ENCODE data around the gene LGMN. TPM values are rescaled to one million over a fixed set of nuclear protein-coding genes. Genes with fewer than 3 reads are reported as not detected.

LGMN gene
- total and polyA plus RNA-seq, 2 of the 8 experiments (the other 6 are each of a cell fraction or from before 2014, with no cell fraction given), result 57.4 to 83.4 TPM

DNA sequence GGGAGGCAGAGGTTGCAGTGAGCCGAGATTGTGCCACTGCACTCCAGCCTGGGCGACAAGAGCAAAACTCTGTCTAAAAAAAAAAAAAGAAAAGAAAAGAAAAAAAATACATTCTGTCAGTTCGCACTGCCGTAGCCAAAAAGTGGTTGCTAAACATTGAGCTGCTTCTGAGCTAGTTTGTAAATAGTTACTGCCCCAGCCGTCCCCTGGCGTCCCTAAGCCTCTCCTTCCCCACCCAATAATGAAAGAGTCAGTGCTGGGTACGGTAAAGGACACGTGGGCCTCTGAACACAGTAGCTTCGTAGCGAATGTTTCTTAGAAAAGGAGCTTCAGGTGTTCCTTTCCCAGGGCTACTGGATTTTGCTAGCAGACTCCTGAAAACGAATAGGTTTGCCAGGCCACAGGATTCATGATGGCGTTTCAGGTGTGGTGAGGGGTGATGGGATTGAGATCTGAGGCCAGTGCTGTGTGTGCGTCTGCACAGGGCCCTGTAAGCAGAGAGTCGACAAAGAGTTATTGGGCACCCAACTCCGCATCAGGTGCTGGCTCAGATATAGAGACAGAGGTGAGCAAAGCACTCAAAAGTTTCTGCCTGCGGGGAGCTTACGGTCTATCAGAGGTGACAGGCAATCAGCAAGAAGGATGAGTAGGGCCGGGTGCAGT, 94.1 kb downstream of the LGMN start:
- Histone ChIP-seq H3K4me2 (ENCODE audit: insufficient read depth in 1 of 2, low read depth in 2 of 2, low read length in 2 of 2) (no peak overlapping the region), H3K56ac (replicated peaks; ENCODE audit: insufficient read length, low read depth, low read length) (no peak overlapping the region), H4K91ac (replicated peaks; ENCODE audit: insufficient read length, low read length) (no peak overlapping the region), H2BK15ac (ENCODE audit: low read length) (no peak overlapping the region), H2BK5ac (ENCODE audit: low read depth, low read length) (no peak overlapping the region), H4K20me1 (replicated peaks in 1 of 2; ENCODE audit: control insufficient read depth in 1 of 2, insufficient read depth in 2 of 2, low read length in 2 of 2) (no peaks in the 10 kb centered on the region), H3K79me2 (ENCODE audit: control insufficient read depth in 1 of 2, insufficient read depth in 2 of 2, low read length in 2 of 2) (no peaks in the 10 kb centered on the region), H2AFZ (ENCODE audit: low read length) (no peak overlapping the region), H3K23me2 (ENCODE audit: low read depth, low read length) (no peaks in the 10 kb centered on the region), H2BK20ac (ENCODE audit: low read length) (no peak overlapping the region), H3K23ac (ENCODE audit: insufficient read length) (no peak overlapping the region), H3K36me3 (ENCODE audit: control insufficient read depth in 2 of 4, insufficient read depth in 4 of 4, low read length in 3 of 4) (no peaks in the 10 kb centered on the region), H4K5ac (ENCODE audit: insufficient read length, low read depth, low read length) (no peak overlapping the region), H3K27ac (ENCODE audit: low read depth, low read length) (no peak overlapping the region), H2AK5ac (ENCODE audit: low read depth, low read length) (no peak overlapping the region), H3K4me1 (replicated peaks in 1 of 4; ENCODE audit: control insufficient read depth in 3 of 4, insufficient read depth in 4 of 4, low read length in 3 of 4) (peaks cover 0 to 5% (median 2%) of the 10 kb centered on the region in 4 experiments; a peak in 2 of 7 replicates), H3K9ac (replicated peaks in 1 of 4; ENCODE audit: extremely low read depth in 1 of 4, low read depth in 3 of 4, low read length in 3 of 4) (no peak overlapping the region), H3K4me3 (ENCODE audit: extremely low read depth in 1 of 4, insufficient read depth in 2 of 4, low read depth in 3 of 4, low read length in 4 of 4) (no peak overlapping the region), H2BK12ac (ENCODE audit: low read depth, low read length) (no peak overlapping the region), H4K8ac (ENCODE audit: extremely low read depth, insufficient read depth, low read length) (no peak overlapping the region), H3K79me1 (ENCODE audit: low read depth, low read length) (no peaks in the 10 kb centered on the region), H3K9me3 (ENCODE audit: insufficient read depth in 2 of 2, low read depth in 1 of 2, low read length in 1 of 2) (no peaks in the 10 kb centered on the region), H3K4ac (replicated peaks; ENCODE audit: insufficient read length, low read depth, low read length) (no peak overlapping the region), H3K18ac (ENCODE audit: extremely low read depth, low read length) (no peak overlapping the region), H3K27me3 (replicated peaks in 1 of 4; ENCODE audit: control insufficient read depth in 3 of 4, extremely low read depth in 1 of 4, insufficient read depth in 3 of 4, low read length in 3 of 4) (no peaks in the 10 kb centered on the region), H3K14ac (ENCODE audit: insufficient read length) (no peak overlapping the region), H2BK120ac (replicated peaks; ENCODE audit: low read depth, low read length) (no peak overlapping the region)
- 89% methylated on average over 17 of the region's 18 CpGs; no CpG with 5 or more reads in 1 of the 2 experiments for WGBS, 2 experiments (ENCODE audit: extremely low coverage in 1 of 2, insufficient coverage in 1 of 2, insufficient read length in 1 of 2, insufficient replicate concordance in 2 of 2, low coverage in 1 of 2, low lambda C conversion rate in 2 of 2, missing lambda C conversion rate in 1 of 2)
- FAIRE-seq (no peak), DNase-seq (ENCODE audit: low read depth in 1 of 2, low spot score in 2 of 2) (no peak)
- ChIA-PET CTCF (ENCODE audit: partially characterized antibody) (interaction anchor here (1.0 to 3.9 kb wide), 2 partner anchors 27 to 302 kb away, joined by 3 to 17 read pairs; no protein-coding TSS in a partner anchor), POLR2A (ENCODE audit: partially characterized antibody) (interaction anchor here (0.6 kb wide), 1 partner anchor 13 kb away, joined by 3 read pairs; no protein-coding TSS in a partner anchor)
- TF ChIP-seq, protein P1, sequence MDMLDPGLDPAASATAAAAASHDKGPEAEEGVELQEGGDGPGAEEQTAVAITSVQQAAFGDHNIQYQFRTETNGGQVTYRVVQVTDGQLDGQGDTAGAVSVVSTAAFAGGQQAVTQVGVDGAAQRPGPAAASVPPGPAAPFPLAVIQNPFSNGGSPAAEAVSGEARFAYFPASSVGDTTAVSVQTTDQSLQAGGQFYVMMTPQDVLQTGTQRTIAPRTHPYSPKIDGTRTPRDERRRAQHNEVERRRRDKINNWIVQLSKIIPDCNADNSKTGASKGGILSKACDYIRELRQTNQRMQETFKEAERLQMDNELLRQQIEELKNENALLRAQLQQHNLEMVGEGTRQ (IDR thresholded peaks at IDR 0.05; ENCODE audit: low read length), result no peak
- no peak for TF ChIP-seq ZNF274 (IDR thresholded peaks at IDR 0.05; ENCODE audit: borderline replicate concordance, extremely low read depth, low read length)
- TF ChIP-seq CEBPB (IDR thresholded peaks at IDR 0.05; ENCODE audit: low read depth, low read length), result no peak
- TF ChIP-seq CHD2 (IDR thresholded peaks at IDR 0.05; ENCODE audit: low read length), result no peak
- TF ChIP-seq CTCF (IDR thresholded peaks at IDR 0.05; ENCODE audit: control extremely low read depth in 1 of 3, insufficient read depth in 1 of 3, low read depth in 1 of 3, low read length in 3 of 3), result no peak
- TF ChIP-seq SIX5 (IDR thresholded peaks at IDR 0.05; ENCODE audit: low read depth, low read length), result no peak
- no peak for TF ChIP-seq NANOG (IDR thresholded peaks at IDR 0.05; ENCODE audit: insufficient read depth, low read depth, low read length, poor library complexity, severe bottlenecking)
- no peak for TF ChIP-seq RAD21 (IDR thresholded peaks at IDR 0.05 in 1 of 2, conservative IDR thresholded peaks at IDR 0.05 in 1 of 2; ENCODE audit: low read depth in 2 of 2, low read length in 2 of 2)
- TF ChIP-seq SUZ12 (IDR thresholded peaks at IDR 0.05; ENCODE audit: low read length), result no peak

Data from H1 (cell line).